ENCODE measurements around the gene TTC7B. TPM values are rescaled to one million over a fixed set of nuclear protein-coding genes. Genes with fewer than 3 reads are reported as not detected.

TTC7B gene
- total and polyA plus RNA-seq, 10 of the 15 experiments (the other 5 are each of a cell fraction or from before 2014, with no cell fraction given) = under 0.01 to 1.1 (median 0.26) TPM; not detected in 2

DNA sequence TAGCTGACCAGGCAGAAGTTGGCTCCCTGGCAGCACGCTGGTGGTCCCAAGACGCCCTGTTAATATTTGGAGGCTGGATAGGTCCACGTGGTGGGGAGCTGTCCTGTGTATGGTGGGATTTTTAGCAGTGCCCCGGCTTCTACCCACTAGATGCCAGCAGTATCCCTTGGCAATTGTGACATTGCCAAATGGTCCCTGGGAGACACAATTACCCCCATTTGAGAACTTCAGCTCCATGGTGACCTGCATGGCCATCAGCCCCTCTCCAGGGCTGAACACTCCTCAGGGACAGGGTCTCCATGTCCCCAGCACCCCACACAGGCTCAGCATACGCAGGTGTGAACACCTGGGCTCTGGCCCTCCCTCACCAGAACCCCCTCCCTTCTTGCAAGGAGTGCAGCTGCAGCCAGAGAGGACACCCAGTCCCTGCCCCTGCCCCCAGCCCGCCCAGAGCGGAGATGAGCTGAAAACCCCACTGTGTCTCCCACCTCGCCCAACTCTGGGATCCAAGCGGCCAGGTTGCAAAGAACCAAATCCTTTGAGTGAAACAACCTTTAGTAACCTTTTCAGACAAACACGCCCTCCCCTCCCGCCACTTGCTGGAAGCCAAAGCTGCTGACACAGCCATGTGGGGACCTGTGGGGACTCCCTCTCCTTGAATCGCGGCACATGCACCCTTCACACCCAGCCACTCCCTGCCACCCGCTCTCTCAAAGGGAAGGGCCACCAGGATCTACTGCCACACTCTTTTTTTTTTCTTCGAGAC is 299.0 kb downstream of the TTC7B start:
- Histone ChIP-seq H3K36me3 (ENCODE audit: control insufficient read depth in 2 of 2, insufficient read depth in 2 of 2, low read length in 1 of 2) (no peaks in the 10 kb centered on the region), H2AFZ (ENCODE audit: control insufficient read depth, low read depth, low read length) (no peak overlapping the region), H3K4me2 (ENCODE audit: control insufficient read depth, insufficient read depth) (no peak overlapping the region), H3K79me2 (ENCODE audit: control insufficient read depth, insufficient read depth, low read length) (no peaks in the 10 kb centered on the region), H3K9me3 (replicated peaks; ENCODE audit: control insufficient read depth, insufficient read depth, low read length) (no peaks in the 10 kb centered on the region), H3K4me3 (no peak overlapping the region), H4K20me1 (ENCODE audit: control insufficient read depth, insufficient read depth) (no peaks in the 10 kb centered on the region), H3K4me1 (ENCODE audit: control insufficient read depth, insufficient read depth, low read length) (no peaks in the 10 kb centered on the region), H3K27me3 (replicated peaks in 1 of 2; ENCODE audit: control insufficient read depth in 2 of 2, insufficient read depth in 2 of 2, low read length in 1 of 2) (no peaks in the 10 kb centered on the region; a peak in 1 of 4 replicates), H3K9ac (ENCODE audit: control insufficient read depth, insufficient read depth, low read length) (no peak overlapping the region), H3K27ac (ENCODE audit: control insufficient read depth, insufficient read depth) (no peak overlapping the region)
- intact Hi-C loops (cut with micrococcal nuclease; ENCODE audit: unreplicated experiment) = no loop called here
- DNase-seq (ENCODE audit: low read depth, low spot score) (no peak), ATAC-seq (no peak), FAIRE-seq (no peak)
- BruUV-seq (replicated peaks) = no TSS peak
- ChIA-PET CTCF (no interaction called here), RAD21 (ENCODE audit: unreplicated experiment) (no interaction called here), POLR2A (no interaction called here), SMC1A (ENCODE audit: uncharacterized antibody, unreplicated experiment) (no interaction called here)
- in situ Hi-C loops (cut with MboI) = no loop called here
- WGBS (ENCODE audit: insufficient coverage, insufficient replicate concordance, low lambda C conversion rate, missing lambda C conversion rate) = 21% methylated on average over 15 of the region's 15 CpGs
- TF ChIP-seq HCFC1 (IDR thresholded peaks at IDR 0.05; ENCODE audit: low read length) = no peak
- no peak for TF ChIP-seq NR2C1 (IDR thresholded peaks at IDR 0.05)
- TF ChIP-seq, protein P1, sequence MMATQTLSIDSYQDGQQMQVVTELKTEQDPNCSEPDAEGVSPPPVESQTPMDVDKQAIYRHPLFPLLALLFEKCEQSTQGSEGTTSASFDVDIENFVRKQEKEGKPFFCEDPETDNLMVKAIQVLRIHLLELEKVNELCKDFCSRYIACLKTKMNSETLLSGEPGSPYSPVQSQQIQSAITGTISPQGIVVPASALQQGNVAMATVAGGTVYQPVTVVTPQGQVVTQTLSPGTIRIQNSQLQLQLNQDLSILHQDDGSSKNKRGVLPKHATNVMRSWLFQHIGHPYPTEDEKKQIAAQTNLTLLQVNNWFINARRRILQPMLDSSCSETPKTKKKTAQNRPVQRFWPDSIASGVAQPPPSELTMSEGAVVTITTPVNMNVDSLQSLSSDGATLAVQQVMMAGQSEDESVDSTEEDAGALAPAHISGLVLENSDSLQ (IDR thresholded peaks at IDR 0.05) = no peak
- TF ChIP-seq CEBPB (IDR thresholded peaks at IDR 0.05; ENCODE audit: borderline replicate concordance in 1 of 2, low read depth in 2 of 2, low read length in 2 of 2) = no peak
- TF ChIP-seq SUPT20H (IDR thresholded peaks at IDR 0.05; ENCODE audit: borderline replicate concordance, control insufficient read depth, low read depth, low read length) = no peak
- no peak for TF ChIP-seq SREBF1 (IDR thresholded peaks at IDR 0.05; ENCODE audit: low read length)
- no peak for TF ChIP-seq CHD4 (IDR thresholded peaks at IDR 0.05)
- TF ChIP-seq, protein P2, sequence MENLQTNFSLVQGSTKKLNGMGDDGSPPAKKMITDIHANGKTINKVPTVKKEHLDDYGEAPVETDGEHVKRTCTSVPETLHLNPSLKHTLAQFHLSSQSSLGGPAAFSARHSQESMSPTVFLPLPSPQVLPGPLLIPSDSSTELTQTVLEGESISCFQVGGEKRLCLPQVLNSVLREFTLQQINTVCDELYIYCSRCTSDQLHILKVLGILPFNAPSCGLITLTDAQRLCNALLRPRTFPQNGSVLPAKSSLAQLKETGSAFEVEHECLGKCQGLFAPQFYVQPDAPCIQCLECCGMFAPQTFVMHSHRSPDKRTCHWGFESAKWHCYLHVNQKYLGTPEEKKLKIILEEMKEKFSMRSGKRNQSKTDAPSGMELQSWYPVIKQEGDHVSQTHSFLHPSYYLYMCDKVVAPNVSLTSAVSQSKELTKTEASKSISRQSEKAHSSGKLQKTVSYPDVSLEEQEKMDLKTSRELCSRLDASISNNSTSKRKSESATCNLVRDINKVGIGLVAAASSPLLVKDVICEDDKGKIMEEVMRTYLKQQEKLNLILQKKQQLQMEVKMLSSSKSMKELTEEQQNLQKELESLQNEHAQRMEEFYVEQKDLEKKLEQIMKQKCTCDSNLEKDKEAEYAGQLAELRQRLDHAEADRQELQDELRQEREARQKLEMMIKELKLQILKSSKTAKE (IDR thresholded peaks at IDR 0.05; ENCODE audit: low read depth, poor library complexity, severe bottlenecking) = no peak
- TF ChIP-seq FOS (IDR thresholded peaks at IDR 0.05; ENCODE audit: borderline replicate concordance, extremely low read depth, insufficient read length) = no peak
- no peak for TF ChIP-seq RFX5 (IDR thresholded peaks at IDR 0.05; ENCODE audit: low read depth, low read length)
